HEK293 (cell line): ENCODE measurements around the gene CACNA1D.

Source experiments
- CTCF ChIA-PET: fragments of 350-600 bp; formaldehyde crosslinking; extraction: SDS; loops from one replicate; lab custom pipeline; 2021; ENCODE audit warnings: antibody characterized with exemption; lab: Yijun Ruan, JAX
- POLR2A ChIA-PET: fragments of 300-600 bp; formaldehyde crosslinking; extraction: SDS; loops from one replicate; lab custom pipeline; 2020; ENCODE audit warnings: antibody characterized with exemption, inconsistent platforms; lab: Yijun Ruan, JAX
- H3K27ac ChIP-seq: fragments of 200-500 bp; sonication (Bioruptor generic); 2 replicates; pipeline ENCODE4 v1.5.1; 2014; ENCODE audit warnings: low read depth, low read length, control low read depth, inconsistent platforms; ENCODE audit errors: extremely low read depth
- H3K36me3 ChIP-seq, 2 experiments: fragments of 200-500 bp in 1 of 2; sonication (Bioruptor generic) in 1 of 2; 1 replicate in 1 of 2; 2 replicates in 1 of 2; pipeline ENCODE4 v1.5.1; 2014 to 2017; ENCODE audit warnings: inconsistent platforms in 2 of 2, low read length in 2 of 2; ENCODE audit not compliant: control insufficient read depth in 2 of 2, insufficient read depth in 1 of 2
- H3K4me1 ChIP-seq: fragments of 200-500 bp; sonication (Bioruptor generic); 2 replicates; pipeline ENCODE4 v1.5.1; 2014; ENCODE audit warnings: mild to moderate bottlenecking, low read length, inconsistent platforms; ENCODE audit not compliant: control insufficient read depth, insufficient read depth
- H3K4me3 ChIP-seq: 2 replicates; pipeline ENCODE4 v1.5.1; 2011; ENCODE audit warnings: low read depth, mild to moderate bottlenecking, control low read depth, low read length, moderate library complexity
- H3K9me3 ChIP-seq: fragments of 200-500 bp; sonication (Bioruptor generic); 2 replicates; pipeline ENCODE4 v1.5.1; 2014; ENCODE audit warnings: low read depth, low read length, inconsistent platforms; ENCODE audit not compliant: control insufficient read depth, insufficient read depth
- FEZF1 ChIP-seq: fragments of 450-650 bp; formaldehyde crosslinking; IDR thresholded peaks from 2 replicates; pipeline ENCODE4 v1.5.1; 2016; ENCODE audit warnings: missing biosample characterization, missing genetic modification characterization
- KLF10 ChIP-seq: fragments of 450-650 bp; IDR thresholded peaks from 2 replicates; pipeline ENCODE4 v1.5.1; 2018; ENCODE audit warnings: missing biosample characterization, mild to moderate bottlenecking, missing genetic modification characterization
- KLF16 ChIP-seq: fragments of 450-650 bp; formaldehyde crosslinking; IDR thresholded peaks from 2 replicates; pipeline ENCODE4 v1.5.1; 2017; ENCODE audit warnings: missing biosample characterization, missing genetic modification characterization
- KLF7 ChIP-seq: fragments of 450-650 bp; formaldehyde crosslinking; IDR thresholded peaks from 2 replicates; pipeline ENCODE4 v1.5.1; 2016; ENCODE audit warnings: missing biosample characterization, missing genetic modification characterization, borderline replicate concordance
- MEIS1 ChIP-seq: sonication (generic); formaldehyde crosslinking; IDR thresholded peaks from 2 replicates; pipeline ENCODE4 v1.8.1; 2022; ENCODE audit warnings: missing genetic modification reagents, mild to moderate bottlenecking, borderline replicate concordance
- MYNN ChIP-seq: fragments of 450-650 bp; formaldehyde crosslinking; IDR thresholded peaks from 2 replicates; pipeline ENCODE4 v1.5.1; 2016; ENCODE audit warnings: missing biosample characterization, missing genetic modification characterization, borderline replicate concordance
- SALL2 ChIP-seq: fragments of 450-650 bp; formaldehyde crosslinking; IDR thresholded peaks from 2 replicates; pipeline ENCODE4 v1.5.0; 2017; ENCODE audit warnings: missing biosample characterization, mild to moderate bottlenecking, missing genetic modification characterization, borderline replicate concordance
- YY2 ChIP-seq: fragments of 450-650 bp; formaldehyde crosslinking; IDR thresholded peaks from 2 replicates; pipeline ENCODE4 v1.5.1; 2016; ENCODE audit warnings: missing biosample characterization, missing genetic modification characterization
- ZFP41 ChIP-seq: fragments of 450-650 bp; formaldehyde crosslinking; IDR thresholded peaks from 2 replicates; pipeline ENCODE4 v1.5.1; 2016; ENCODE audit warnings: missing biosample characterization, missing genetic modification characterization, borderline replicate concordance
- ZNF155 ChIP-seq: fragments of 450-650 bp; formaldehyde crosslinking; IDR thresholded peaks from 2 replicates; pipeline ENCODE4 v1.5.1; 2016; ENCODE audit warnings: missing biosample characterization, missing genetic modification characterization
- ZNF16 ChIP-seq: fragments of 450-650 bp; formaldehyde crosslinking; IDR thresholded peaks from 2 replicates; pipeline ENCODE4 v1.5.1; 2016; ENCODE audit warnings: low read depth, missing biosample characterization, missing genetic modification characterization
- ZNF214 ChIP-seq: fragments of 450-650 bp; formaldehyde crosslinking; IDR thresholded peaks from 2 replicates; pipeline ENCODE4 v1.5.1; 2017; ENCODE audit warnings: missing biosample characterization, mild to moderate bottlenecking, missing genetic modification characterization, borderline replicate concordance
- ZNF302 ChIP-seq: fragments of 450-650 bp; formaldehyde crosslinking; IDR thresholded peaks from 2 replicates; pipeline ENCODE4 v1.5.1; 2016; ENCODE audit warnings: missing biosample characterization, missing genetic modification characterization, low read depth
- ZNF311 ChIP-seq: fragments of 450-650 bp; formaldehyde crosslinking; IDR thresholded peaks from 2 replicates; pipeline ENCODE4 v1.5.1; 2017; ENCODE audit warnings: missing biosample characterization, missing genetic modification characterization, borderline replicate concordance
- ZNF350 ChIP-seq: fragments of 450-650 bp; formaldehyde crosslinking; IDR thresholded peaks from 2 replicates; pipeline ENCODE4 v1.5.0; 2017; ENCODE audit warnings: missing biosample characterization, mild to moderate bottlenecking, missing genetic modification characterization
- ZNF391 ChIP-seq: fragments of 450-650 bp; formaldehyde crosslinking; IDR thresholded peaks from 2 replicates; pipeline ENCODE4 v1.5.1; 2016; ENCODE audit warnings: low read depth, missing biosample characterization, missing genetic modification characterization, borderline replicate concordance
- ZNF530 ChIP-seq: fragments of 450-650 bp; formaldehyde crosslinking; IDR thresholded peaks from 2 replicates; pipeline ENCODE4 v1.5.1; 2016; ENCODE audit warnings: low read depth, missing biosample characterization, missing genetic modification characterization
- ZNF621 ChIP-seq: fragments of 450-650 bp; formaldehyde crosslinking; IDR thresholded peaks from 2 replicates; pipeline ENCODE4 v1.5.1; 2017; ENCODE audit warnings: missing biosample characterization, missing genetic modification characterization
- ZNF658 ChIP-seq: fragments of 450-650 bp; formaldehyde crosslinking; IDR thresholded peaks from 2 replicates; pipeline ENCODE4; 2016; ENCODE audit warnings: missing biosample characterization, missing genetic modification characterization
- ZNF843 ChIP-seq: fragments of 450-650 bp; formaldehyde crosslinking; IDR thresholded peaks from 2 replicates; pipeline ENCODE4 v1.5.1; 2016; ENCODE audit warnings: missing biosample characterization, missing genetic modification characterization
- TF ChIP-seq, protein P1 (sequence below): fragments of 450-650 bp; formaldehyde crosslinking; IDR thresholded peaks from 2 replicates; pipeline ENCODE4 v1.5.1; 2016; ENCODE audit warnings: missing biosample characterization, missing genetic modification characterization
- TF ChIP-seq, protein P2 (sequence below): fragments of 450-650 bp; formaldehyde crosslinking; IDR thresholded peaks from 2 replicates; pipeline ENCODE4 v1.5.1; 2016; ENCODE audit warnings: missing biosample characterization, missing genetic modification characterization
- TF ChIP-seq, protein P3 (sequence below): fragments of 450-650 bp; formaldehyde crosslinking; IDR thresholded peaks from 2 replicates; pipeline ENCODE4 v1.5.1; 2016; ENCODE audit warnings: missing biosample characterization, missing genetic modification characterization
- TF ChIP-seq, protein P4 (sequence below): fragments of 450-650 bp; formaldehyde crosslinking; IDR thresholded peaks from 2 replicates; pipeline ENCODE4 v1.5.1; 2016; ENCODE audit warnings: missing biosample characterization, missing genetic modification characterization

CACNA1D gene

DNA sequence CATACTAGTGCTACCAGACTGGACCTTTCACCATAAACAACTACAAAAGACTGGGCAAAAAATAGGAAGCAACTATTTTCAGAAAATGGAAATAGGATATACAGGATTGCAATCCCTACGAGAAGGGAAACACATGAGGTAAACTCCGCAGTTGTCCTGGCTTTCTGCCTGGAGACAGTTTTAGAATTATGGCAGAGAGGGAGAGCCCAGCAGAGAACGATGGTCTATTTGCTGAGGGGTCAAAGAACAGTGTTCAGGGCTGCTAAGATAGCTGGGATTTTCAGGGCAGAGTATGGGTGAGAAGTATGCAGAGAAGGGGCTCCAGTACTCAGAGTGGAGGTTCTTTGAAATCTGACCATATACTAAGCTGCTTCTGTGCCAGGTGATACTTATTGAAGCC lies 188.4 kb downstream of the CACNA1D start:
- POLR2A ChIA-PET = no interaction called here

DNA sequence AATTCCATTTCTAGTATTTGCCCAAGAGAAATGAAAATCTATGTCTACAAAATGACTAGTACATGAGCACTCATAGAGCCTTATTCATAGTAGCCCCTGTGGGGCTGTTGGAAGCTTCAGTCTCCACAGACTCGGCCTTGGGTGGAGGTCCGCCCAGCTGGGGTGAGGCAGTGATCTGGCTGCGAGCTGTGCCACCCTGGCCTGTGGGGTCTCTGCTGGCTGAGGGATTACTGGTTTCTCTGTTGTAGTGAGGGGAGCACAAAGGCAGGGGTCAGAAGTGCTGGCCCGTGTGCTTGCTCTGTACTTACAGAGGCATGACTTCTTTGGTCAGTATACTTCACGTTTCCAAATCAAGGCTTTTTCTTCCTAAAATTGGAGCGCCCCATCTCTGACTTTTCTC lies 193.7 kb downstream of the CACNA1D start:
- POLR2A ChIA-PET = no interaction called here
- no peaks in the 10 kb centered on the region for H3K9me3 ChIP-seq
- CTCF ChIA-PET = interaction anchor here (0.6 to 0.9 kb wide), 2 partner anchors 11 to 23 kb away, joined by 4 read pairs; no protein-coding TSS in a partner anchor
- no peak overlapping the region for H3K4me3 ChIP-seq
- H3K27ac ChIP-seq = no peak overlapping the region
- H3K4me1 ChIP-seq = no peaks in the 10 kb centered on the region
- no peak for TF ChIP-seq YY2 (tag by site-specific recombination)
- no peak for TF ChIP-seq FEZF1
- no peak for TF ChIP-seq ZNF530 (tag by site-specific recombination)
- no peak for TF ChIP-seq KLF16 (tag by site-specific recombination)
- TF ChIP-seq ZNF155 (tag by site-specific recombination) = no peak
- no peak for TF ChIP-seq ZNF350
- no peak for TF ChIP-seq ZNF843
- TF ChIP-seq ZFP41 (tag by site-specific recombination) = no peak
- TF ChIP-seq ZNF16 (tag by site-specific recombination) = no peak
- TF ChIP-seq ZNF311 (tag by site-specific recombination) = no peak
- H3K36me3 ChIP-seq = no peaks in the 10 kb centered on the region

More for the DNA sequence above, 188.4 kb downstream of the CACNA1D start:
- no peak overlapping the region for H3K4me3 ChIP-seq
- no peaks in the 10 kb centered on the region for H3K9me3 ChIP-seq
- TF ChIP-seq ZNF658 (tag by site-specific recombination) (no peak), KLF10 (no peak), ZNF391 (tag by site-specific recombination) (no peak), ZNF302 (tag by site-specific recombination) (no peak), MYNN (tag by site-specific recombination) (no peak), ZNF621 (tag by site-specific recombination) (no peak), SALL2 (tag by site-specific recombination) (no peak), KLF7 (no peak)
- TF ChIP-seq, protein P1, sequence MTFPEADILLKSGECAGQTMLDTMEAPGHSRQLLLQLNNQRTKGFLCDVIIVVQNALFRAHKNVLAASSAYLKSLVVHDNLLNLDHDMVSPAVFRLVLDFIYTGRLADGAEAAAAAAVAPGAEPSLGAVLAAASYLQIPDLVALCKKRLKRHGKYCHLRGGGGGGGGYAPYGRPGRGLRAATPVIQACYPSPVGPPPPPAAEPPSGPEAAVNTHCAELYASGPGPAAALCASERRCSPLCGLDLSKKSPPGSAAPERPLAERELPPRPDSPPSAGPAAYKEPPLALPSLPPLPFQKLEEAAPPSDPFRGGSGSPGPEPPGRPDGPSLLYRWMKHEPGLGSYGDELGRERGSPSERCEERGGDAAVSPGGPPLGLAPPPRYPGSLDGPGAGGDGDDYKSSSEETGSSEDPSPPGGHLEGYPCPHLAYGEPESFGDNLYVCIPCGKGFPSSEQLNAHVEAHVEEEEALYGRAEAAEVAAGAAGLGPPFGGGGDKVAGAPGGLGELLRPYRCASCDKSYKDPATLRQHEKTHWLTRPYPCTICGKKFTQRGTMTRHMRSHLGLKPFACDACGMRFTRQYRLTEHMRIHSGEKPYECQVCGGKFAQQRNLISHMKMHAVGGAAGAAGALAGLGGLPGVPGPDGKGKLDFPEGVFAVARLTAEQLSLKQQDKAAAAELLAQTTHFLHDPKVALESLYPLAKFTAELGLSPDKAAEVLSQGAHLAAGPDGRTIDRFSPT (tag by site-specific recombination) = no peak
- TF ChIP-seq, protein P2, sequence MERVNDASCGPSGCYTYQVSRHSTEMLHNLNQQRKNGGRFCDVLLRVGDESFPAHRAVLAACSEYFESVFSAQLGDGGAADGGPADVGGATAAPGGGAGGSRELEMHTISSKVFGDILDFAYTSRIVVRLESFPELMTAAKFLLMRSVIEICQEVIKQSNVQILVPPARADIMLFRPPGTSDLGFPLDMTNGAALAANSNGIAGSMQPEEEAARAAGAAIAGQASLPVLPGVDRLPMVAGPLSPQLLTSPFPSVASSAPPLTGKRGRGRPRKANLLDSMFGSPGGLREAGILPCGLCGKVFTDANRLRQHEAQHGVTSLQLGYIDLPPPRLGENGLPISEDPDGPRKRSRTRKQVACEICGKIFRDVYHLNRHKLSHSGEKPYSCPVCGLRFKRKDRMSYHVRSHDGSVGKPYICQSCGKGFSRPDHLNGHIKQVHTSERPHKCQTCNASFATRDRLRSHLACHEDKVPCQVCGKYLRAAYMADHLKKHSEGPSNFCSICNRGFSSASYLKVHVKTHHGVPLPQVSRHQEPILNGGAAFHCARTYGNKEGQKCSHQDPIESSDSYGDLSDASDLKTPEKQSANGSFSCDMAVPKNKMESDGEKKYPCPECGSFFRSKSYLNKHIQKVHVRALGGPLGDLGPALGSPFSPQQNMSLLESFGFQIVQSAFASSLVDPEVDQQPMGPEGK (tag by site-specific recombination) = no peak
- CTCF ChIA-PET = no interaction called here
- H3K36me3 ChIP-seq = no peaks in the 10 kb centered on the region
- H3K4me1 ChIP-seq = no peaks in the 10 kb centered on the region
- H3K27ac ChIP-seq = no peak overlapping the region

DNA sequence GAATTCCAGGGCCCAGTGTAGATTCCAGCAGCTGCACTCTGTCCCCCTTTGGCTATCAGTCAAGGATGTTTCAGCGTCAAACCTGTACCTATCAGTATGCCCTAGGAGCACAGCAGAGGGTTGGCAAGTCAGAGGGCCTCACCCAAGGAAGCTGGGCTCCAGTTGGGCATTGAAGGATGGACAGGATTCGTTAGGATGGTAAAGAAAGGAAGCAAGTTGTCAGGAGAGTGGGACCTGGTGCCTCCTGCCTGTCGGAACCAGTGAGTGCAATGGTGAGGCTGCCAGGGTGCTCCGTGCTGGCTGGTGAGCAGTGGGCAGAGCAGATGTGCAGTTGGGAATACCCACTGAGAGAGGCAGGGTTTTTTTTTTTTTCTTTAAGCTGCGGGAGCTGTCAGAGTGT lies 194.6 kb downstream of the CACNA1D start:
- TF ChIP-seq, protein P3, sequence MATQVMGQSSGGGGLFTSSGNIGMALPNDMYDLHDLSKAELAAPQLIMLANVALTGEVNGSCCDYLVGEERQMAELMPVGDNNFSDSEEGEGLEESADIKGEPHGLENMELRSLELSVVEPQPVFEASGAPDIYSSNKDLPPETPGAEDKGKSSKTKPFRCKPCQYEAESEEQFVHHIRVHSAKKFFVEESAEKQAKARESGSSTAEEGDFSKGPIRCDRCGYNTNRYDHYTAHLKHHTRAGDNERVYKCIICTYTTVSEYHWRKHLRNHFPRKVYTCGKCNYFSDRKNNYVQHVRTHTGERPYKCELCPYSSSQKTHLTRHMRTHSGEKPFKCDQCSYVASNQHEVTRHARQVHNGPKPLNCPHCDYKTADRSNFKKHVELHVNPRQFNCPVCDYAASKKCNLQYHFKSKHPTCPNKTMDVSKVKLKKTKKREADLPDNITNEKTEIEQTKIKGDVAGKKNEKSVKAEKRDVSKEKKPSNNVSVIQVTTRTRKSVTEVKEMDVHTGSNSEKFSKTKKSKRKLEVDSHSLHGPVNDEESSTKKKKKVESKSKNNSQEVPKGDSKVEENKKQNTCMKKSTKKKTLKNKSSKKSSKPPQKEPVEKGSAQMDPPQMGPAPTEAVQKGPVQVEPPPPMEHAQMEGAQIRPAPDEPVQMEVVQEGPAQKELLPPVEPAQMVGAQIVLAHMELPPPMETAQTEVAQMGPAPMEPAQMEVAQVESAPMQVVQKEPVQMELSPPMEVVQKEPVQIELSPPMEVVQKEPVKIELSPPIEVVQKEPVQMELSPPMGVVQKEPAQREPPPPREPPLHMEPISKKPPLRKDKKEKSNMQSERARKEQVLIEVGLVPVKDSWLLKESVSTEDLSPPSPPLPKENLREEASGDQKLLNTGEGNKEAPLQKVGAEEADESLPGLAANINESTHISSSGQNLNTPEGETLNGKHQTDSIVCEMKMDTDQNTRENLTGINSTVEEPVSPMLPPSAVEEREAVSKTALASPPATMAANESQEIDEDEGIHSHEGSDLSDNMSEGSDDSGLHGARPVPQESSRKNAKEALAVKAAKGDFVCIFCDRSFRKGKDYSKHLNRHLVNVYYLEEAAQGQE = no peak
- TF ChIP-seq, protein P4, sequence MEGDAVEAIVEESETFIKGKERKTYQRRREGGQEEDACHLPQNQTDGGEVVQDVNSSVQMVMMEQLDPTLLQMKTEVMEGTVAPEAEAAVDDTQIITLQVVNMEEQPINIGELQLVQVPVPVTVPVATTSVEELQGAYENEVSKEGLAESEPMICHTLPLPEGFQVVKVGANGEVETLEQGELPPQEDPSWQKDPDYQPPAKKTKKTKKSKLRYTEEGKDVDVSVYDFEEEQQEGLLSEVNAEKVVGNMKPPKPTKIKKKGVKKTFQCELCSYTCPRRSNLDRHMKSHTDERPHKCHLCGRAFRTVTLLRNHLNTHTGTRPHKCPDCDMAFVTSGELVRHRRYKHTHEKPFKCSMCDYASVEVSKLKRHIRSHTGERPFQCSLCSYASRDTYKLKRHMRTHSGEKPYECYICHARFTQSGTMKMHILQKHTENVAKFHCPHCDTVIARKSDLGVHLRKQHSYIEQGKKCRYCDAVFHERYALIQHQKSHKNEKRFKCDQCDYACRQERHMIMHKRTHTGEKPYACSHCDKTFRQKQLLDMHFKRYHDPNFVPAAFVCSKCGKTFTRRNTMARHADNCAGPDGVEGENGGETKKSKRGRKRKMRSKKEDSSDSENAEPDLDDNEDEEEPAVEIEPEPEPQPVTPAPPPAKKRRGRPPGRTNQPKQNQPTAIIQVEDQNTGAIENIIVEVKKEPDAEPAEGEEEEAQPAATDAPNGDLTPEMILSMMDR (tag by site-specific recombination) = no peak
- TF ChIP-seq MEIS1 (CRISPR knock-in tag) (no peak), ZNF214 (tag by site-specific recombination) (no peak), ZNF350 (no peak), FEZF1 (no peak)
- ChIA-PET CTCF (interaction anchor here (0.9 kb wide), 1 partner anchor 22 kb away, joined by 4 read pairs; no protein-coding TSS in a partner anchor), POLR2A (no interaction called here)
- Histone ChIP-seq H3K36me3 (no peaks in the 10 kb centered on the region), H3K4me3 (no peak overlapping the region), H3K9me3 (no peaks in the 10 kb centered on the region), H3K4me1 (no peaks in the 10 kb centered on the region), H3K27ac (no peak overlapping the region)
